K562 (cell line): Measurements from ENCODE around the gene MRPS31. TPM values are rescaled to one million over a fixed set of nuclear protein-coding genes. Genes with fewer than 3 reads are reported as not detected.

Experiments
- ARHGAP35 ChIP-seq: fragments of 450-650 bp; IDR thresholded peaks from 2 replicates; pipeline ENCODE4 v1.6.1; 2018; ENCODE audit not compliant: partially characterized antibody
- ARID3A ChIP-seq: IDR thresholded peaks from 2 replicates; pipeline ENCODE4 v1.6.1; 2012; ENCODE audit warnings: low read depth, low read length, improper control_type of control experiment, borderline replicate concordance
- ARID4B ChIP-seq: sonication (generic); formaldehyde crosslinking; IDR thresholded peaks from 2 replicates; pipeline ENCODE4 v1.8.0; 2022; ENCODE audit warnings: mild to moderate bottlenecking, missing genetic modification reagents
- CTCFL ChIP-seq: IDR thresholded peaks from 2 replicates; pipeline ENCODE4 v1.6.1; 2011; ENCODE audit warnings: borderline replicate concordance, low read depth, mild to moderate bottlenecking, moderate library complexity, low read length; ENCODE audit not compliant: insufficient read depth, poor library complexity, severe bottlenecking
- FOXM1 ChIP-seq, 2 experiments: fragments of 450-650 bp in 1 of 2; sonication (generic) in 1 of 2; formaldehyde crosslinking in 1 of 2; IDR thresholded peaks; 2 replicates each; pipeline versions ENCODE4 v1.6.1 to v1.9.0; 2017 to 2022; ENCODE audit warnings: low read depth in 2 of 2, mild to moderate bottlenecking in 2 of 2, missing genetic modification reagents in 1 of 2, moderate library complexity in 1 of 2
- MXI1 ChIP-seq: IDR thresholded peaks from 2 replicates; pipeline ENCODE4 v1.6.1; 2011; ENCODE audit warnings: low read depth, mild to moderate bottlenecking, improper control_type of control experiment, low read length
- NFATC3 ChIP-seq: fragments of 450-650 bp; IDR thresholded peaks from 2 replicates; pipeline ENCODE4 v1.6.1; 2017; ENCODE audit warnings: mild to moderate bottlenecking
- NFIX ChIP-seq: fragments of 250-450 bp; sonication (Bioruptor Pico); IDR thresholded peaks from 2 replicates; pipeline ENCODE4 v1.4.0; 2020; ENCODE audit warnings: low read depth, mild to moderate bottlenecking, moderate library complexity
- POLR2B ChIP-seq: fragments of 450-650 bp; IDR thresholded peaks from 2 replicates; pipeline ENCODE4 v1.6.1; 2018; ENCODE audit warnings: low read depth; ENCODE audit not compliant: partially characterized antibody
- PRPF4 ChIP-seq: fragments of 200-400 bp; formaldehyde crosslinking; IDR thresholded peaks from one replicate; pipeline ENCODE4 v1.6.1; 2017; ENCODE audit warnings: low read length, low read depth, mild to moderate bottlenecking; ENCODE audit not compliant: insufficient read depth, poor library complexity, severe bottlenecking
- SRF ChIP-seq, 2 experiments: fragments of 250-450, 450-650 bp in 1 of 2; sonication (Bioruptor Pico) in 1 of 2; sonication (generic) in 1 of 2; formaldehyde crosslinking; IDR thresholded peaks; 2 replicates each; pipeline versions ENCODE4 v1.5.0 to v1.5.1; 2020 to 2022; ENCODE audit warnings: mild to moderate bottlenecking in 1 of 2, missing genetic modification reagents in 1 of 2
- TAF15 ChIP-seq: fragments of 200-400 bp; formaldehyde crosslinking; IDR thresholded peaks from 2 replicates; pipeline ENCODE4 v1.6.1; 2017; ENCODE audit warnings: mild to moderate bottlenecking, low read depth, low read length, moderate library complexity
- TARDBP ChIP-seq: fragments of 450-650 bp; IDR thresholded peaks from 2 replicates; pipeline ENCODE4 v1.6.1; 2016
- WHSC1 ChIP-seq: IDR thresholded peaks from one replicate; pipeline ENCODE4 v1.6.1; 2012; ENCODE audit warnings: low read length, control low read depth, inconsistent platforms
- ZNF165 ChIP-seq: fragments of 250-450 bp; sonication (Bioruptor Pico); IDR thresholded peaks from 2 replicates; pipeline ENCODE4 v1.4.0; 2020; ENCODE audit warnings: borderline replicate concordance
- ZNF740 ChIP-seq, 3 experiments: fragments of 200-800 bp in 1 of 3; sonication (Bioruptor generic) in 1 of 3; sonication (generic) in 1 of 3; formaldehyde crosslinking in 1 of 3; IDR thresholded peaks; 2 replicates each; pipeline versions ENCODE4 v1.6.1 to v1.8.0; 2016 to 2022; ENCODE audit warnings: mild to moderate bottlenecking in 2 of 3, missing compliant biosample characterization in 2 of 3, missing genetic modification characterization in 2 of 3, missing genetic modification reagents in 1 of 3
- ZSCAN32 ChIP-seq: fragments of 450-650 bp; formaldehyde crosslinking; IDR thresholded peaks from 2 replicates; pipeline ENCODE4 v1.4.0; 2020; ENCODE audit warnings: mild to moderate bottlenecking, moderate library complexity
- polyA plus RNA-seq, 8 experiments: library from polyadenylated mRNA; depleted of rRNA in 4 of 8; stranded (reverse) in 5 of 8; unstranded in 3 of 8; fragments of >200 nt; fragmentation: Nextera tagmentation in 2 of 8; fragmentation: Illumina TruSeq in 1 of 8; extraction: Ambion mirVana in 2 of 8; extraction: Trizol in 1 of 8; gene quantifications; 2 replicates each; pipeline versions ENCODE4 v1.2.1 to v1.2.3, GENCODE V29; 2011 to 2014; ENCODE audit warnings: inconsistent platforms in 1 of 8, missing spikeins in 1 of 8
- total RNA-seq, 7 experiments: library from RNA; depleted of rRNA in 6 of 7; stranded (reverse); fragments of >200 nt in 6 of 7; fragmentation: Illumina TruSeq in 2 of 7; extraction: Trizol in 2 of 7; gene quantifications; 2 replicates each; pipeline versions ENCODE4 v1.2.1 to v1.2.3, GENCODE V29; 2011 to 2021; ENCODE audit warnings: low replicate concordance in 1 of 7

MRPS31 gene
- total and polyA plus RNA-seq, 9 of the 15 experiments (the other 6 are each of a cell fraction or from before 2014, with no cell fraction given), result 20.3 to 57.8 (median 37.1) TPM

GRCh38 chr13:40770934-40771618 lies at the start of gene MRPS31 (continued):
- TF ChIP-seq ARID4B (CRISPR knock-in tag) (no peak; the same call in 1 of the 2 replicates), CTCFL (no peak), FOXM1 (IDR thresholded peaks at IDR 0.05; ENCODE audit: low read depth) (no peak), FOXM1 (CRISPR knock-in tag; IDR thresholded peaks at IDR 0.05; ENCODE audit: low read depth) (no peak), ZNF740 (CRISPR knock-in tag; IDR thresholded peaks at IDR 0.05) (no peak), ZNF740 (tag; IDR thresholded peaks at IDR 0.05) (no peak), PRPF4 (no peak), ZNF165 (CRISPR knock-in tag) (no peak), ZSCAN32 (CRISPR knock-in tag) (no peak), POLR2B (peak; percentile 84), MXI1 (0 out of 2 replicates have a peak, but pooled peaks have one; percentile 34), SRF (CRISPR knock-in tag; IDR thresholded peaks at IDR 0.05) (no peak), NFIX (CRISPR knock-in tag) (no peak), WHSC1 (no peak), TARDBP (peak; percentile 72; the same call in 1 of the 2 replicates), ARHGAP35 (no peak), ARID3A (no peak), TAF15 (no peak), NFATC3 (peak; percentile 95)
